Astrocyte (in vitro differentiated cells and primary cell): ENCODE data around the gene DPP7.

ENCODE experiments used
- EZH2 ChIP-seq: IDR thresholded peaks from 2 replicates; pipeline ENCODE4 v1.6.1; 2012; ENCODE audit warnings: mild to moderate bottlenecking, low read length, inconsistent platforms; ENCODE audit not compliant: insufficient read depth
- TF ChIP-seq, protein P1 (sequence below): IDR thresholded peaks from 2 replicates; pipeline ENCODE4 v1.5.1; 2011; ENCODE audit warnings: low read depth, mild to moderate bottlenecking, inconsistent platforms, low read length, moderate library complexity; ENCODE audit not compliant: insufficient read depth

DNA sequence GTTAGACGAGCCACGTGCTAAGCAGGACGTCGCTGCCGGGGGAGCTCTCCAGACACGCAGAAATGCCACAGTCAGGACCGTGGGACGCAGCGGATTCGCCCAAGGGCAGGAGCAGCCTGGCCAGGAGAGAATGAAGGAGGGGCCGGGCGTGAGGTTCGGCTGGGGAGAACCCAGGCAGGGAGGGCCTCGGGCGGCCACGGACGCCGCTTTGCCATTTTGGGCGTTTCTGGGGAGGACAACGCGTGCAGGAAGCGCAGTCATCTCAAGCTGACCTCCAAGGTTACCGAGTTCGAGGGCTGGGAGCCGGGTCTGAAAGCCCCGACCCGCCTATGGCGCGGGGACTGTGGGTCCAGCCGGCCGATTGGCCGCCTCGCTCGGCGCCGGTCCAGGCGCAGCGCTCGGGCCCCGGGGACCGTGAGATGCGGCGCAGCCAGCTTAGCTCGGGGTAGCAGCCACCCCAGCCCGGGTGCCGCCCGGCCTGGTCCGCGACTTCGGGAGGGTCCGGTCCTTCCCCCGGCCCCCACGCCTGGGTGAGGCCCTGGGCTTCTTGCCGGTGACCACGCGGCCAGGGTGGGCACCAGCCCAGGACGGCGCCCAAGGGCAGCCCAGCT, 28.5 kb downstream of the DPP7 start:
- TF ChIP-seq, protein P1, sequence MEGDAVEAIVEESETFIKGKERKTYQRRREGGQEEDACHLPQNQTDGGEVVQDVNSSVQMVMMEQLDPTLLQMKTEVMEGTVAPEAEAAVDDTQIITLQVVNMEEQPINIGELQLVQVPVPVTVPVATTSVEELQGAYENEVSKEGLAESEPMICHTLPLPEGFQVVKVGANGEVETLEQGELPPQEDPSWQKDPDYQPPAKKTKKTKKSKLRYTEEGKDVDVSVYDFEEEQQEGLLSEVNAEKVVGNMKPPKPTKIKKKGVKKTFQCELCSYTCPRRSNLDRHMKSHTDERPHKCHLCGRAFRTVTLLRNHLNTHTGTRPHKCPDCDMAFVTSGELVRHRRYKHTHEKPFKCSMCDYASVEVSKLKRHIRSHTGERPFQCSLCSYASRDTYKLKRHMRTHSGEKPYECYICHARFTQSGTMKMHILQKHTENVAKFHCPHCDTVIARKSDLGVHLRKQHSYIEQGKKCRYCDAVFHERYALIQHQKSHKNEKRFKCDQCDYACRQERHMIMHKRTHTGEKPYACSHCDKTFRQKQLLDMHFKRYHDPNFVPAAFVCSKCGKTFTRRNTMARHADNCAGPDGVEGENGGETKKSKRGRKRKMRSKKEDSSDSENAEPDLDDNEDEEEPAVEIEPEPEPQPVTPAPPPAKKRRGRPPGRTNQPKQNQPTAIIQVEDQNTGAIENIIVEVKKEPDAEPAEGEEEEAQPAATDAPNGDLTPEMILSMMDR: no peak
- no peak for TF ChIP-seq EZH2
